GM21717 (cell line): ENCODE results near the gene NR2F1.
A peak's percentile ranks its signal among the peaks of the same experiment; 100 is the strongest.
"Not testable (repeated sequence)": the region's sequence is repeated elsewhere in the genome, so short reads cannot be mapped to it uniquely, and the experiment has no call there.

ENCODE experiments used
- ATAC-seq: cut with Tn5 transposase; IDR thresholded peaks from one replicate; pipeline ENCODE4 v1.9.1; 2021; ENCODE audit warnings: mild to moderate bottlenecking, moderate library complexity; ENCODE audit not compliant: unreplicated experiment

The NR2F1 gene

DNA sequence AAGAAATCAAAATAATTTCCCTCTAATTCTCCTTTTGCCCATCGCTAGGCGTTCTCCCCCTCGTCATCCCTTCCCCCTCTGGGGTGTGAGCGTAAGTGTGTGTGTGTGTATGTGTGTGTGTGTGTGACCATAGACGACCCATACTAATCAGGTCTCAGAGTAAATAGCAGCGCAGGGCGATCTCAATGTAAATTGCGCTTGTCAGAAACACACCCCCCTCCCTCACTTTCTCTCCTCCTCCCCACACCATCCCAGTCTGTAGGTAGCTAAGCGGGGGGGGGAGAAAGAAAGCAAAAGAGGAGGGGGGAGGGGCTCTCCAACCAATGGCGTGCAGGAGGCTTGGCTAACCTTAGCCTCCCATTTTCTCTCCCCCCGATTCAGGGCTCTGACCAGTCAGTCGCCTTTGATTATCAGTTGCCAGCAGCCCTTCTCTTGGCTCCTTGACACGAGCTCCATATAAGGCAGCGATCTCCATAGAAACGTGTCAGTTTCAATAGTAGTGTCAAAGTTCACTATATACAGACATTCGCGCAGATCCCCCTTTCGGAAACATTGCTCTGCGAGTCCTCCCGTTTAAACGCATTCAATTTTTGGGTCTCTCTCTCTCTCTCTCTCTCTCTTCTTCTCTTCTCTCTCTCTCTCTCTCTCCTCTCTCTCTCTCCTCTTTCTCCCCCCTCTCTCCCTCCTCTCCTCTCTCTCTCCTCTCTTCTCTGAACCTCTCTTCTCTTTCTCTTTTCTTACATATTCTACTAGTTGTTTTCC is at the start of gene NR2F1:
TSS of gene NR2F1 (plus strand) at position 546 of the 762 bp plus-strand sequence. CDS start 1,802 bp downstream, outside the sequence.
- peak; percentile 30 for ATAC-seq

- ATAC-seq, result no peak
Observed at GRCh38 chr5:93545872-93546271, 37.1 kb upstream of the NR2F1 start.

DNA sequence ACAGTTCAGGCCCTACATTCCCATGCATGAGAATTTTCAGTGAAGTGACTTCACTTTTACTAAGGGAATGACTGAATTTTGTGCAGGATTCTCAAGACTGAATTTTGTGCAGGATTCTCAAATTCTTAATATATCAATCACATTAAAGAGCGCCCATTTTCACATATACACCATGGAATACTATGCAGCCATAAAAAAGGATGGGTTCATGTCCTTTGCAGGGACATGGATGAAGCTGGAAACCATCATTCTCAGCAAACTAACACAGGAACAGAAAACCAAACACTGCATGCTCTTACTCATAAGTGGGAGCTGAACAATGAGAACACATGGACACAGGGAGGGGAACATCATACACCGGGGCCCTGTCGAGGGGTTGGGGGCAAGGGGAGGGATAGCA is 33.4 kb upstream of the NR2F1 start:
- ATAC-seq, result not testable (repeated sequence)

GRCh38 chr5:93557021-93557604 is 25.9 kb upstream of the NR2F1 start:
- no peak for ATAC-seq

- ATAC-seq, result no peak
Observed at GRCh38 chr5:93566091-93566490, 16.9 kb upstream of the NR2F1 start.

- no peak for ATAC-seq
Observed at GRCh38 chr5:93567424-93567823, 15.6 kb upstream of the NR2F1 start.

DNA sequence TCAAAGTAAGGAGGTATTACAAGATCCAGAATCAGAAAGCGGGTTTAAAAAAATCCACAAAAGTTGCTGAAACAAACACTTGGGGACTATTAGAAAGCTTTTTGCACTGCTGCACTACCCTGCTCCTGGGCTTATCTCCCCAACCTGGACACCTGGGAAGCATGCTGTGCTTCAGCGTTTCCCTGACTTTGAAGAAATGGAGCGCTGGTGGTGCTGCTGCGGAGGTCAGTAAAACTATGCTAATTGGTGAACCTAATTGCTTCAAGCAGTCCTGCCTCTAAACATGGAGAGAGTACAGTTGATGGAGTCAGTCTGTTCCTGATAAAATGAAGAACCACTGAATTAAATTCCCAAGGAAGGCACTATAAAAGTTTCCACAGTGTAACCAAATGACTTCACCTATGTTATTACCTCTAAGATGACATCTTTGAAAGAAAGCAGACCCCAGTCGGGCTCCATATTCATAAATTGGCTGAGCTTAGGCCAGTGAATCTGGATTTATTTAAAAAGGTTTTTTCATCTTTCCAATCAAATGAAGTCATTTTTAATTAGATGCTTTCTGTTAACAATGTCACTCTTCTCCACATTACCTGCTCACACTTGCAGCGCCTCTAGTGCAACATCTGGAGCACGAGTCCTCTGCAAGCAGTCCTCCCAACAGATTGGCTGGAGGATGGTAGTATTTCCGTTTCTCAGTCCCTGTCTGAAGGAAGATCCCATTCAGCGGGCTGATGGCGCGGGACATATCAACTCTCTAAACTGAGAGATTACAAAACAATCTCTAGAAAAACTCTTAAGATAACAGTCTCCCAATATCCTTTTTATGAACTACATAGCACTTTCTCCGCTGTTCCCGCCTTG is 13.5 kb upstream of the NR2F1 start:
- ATAC-seq, result no peak

GRCh38 chr5:93570294-93571113 is 12.5 kb upstream of the NR2F1 start:
- ATAC-seq, result no peak

- no peak for ATAC-seq
Observed at GRCh38 chr5:93571114-93571949, 11.7 kb upstream of the NR2F1 start.

- no peak for ATAC-seq
Observed at GRCh38 chr5:93572101-93572607, 10.9 kb upstream of the NR2F1 start.

DNA sequence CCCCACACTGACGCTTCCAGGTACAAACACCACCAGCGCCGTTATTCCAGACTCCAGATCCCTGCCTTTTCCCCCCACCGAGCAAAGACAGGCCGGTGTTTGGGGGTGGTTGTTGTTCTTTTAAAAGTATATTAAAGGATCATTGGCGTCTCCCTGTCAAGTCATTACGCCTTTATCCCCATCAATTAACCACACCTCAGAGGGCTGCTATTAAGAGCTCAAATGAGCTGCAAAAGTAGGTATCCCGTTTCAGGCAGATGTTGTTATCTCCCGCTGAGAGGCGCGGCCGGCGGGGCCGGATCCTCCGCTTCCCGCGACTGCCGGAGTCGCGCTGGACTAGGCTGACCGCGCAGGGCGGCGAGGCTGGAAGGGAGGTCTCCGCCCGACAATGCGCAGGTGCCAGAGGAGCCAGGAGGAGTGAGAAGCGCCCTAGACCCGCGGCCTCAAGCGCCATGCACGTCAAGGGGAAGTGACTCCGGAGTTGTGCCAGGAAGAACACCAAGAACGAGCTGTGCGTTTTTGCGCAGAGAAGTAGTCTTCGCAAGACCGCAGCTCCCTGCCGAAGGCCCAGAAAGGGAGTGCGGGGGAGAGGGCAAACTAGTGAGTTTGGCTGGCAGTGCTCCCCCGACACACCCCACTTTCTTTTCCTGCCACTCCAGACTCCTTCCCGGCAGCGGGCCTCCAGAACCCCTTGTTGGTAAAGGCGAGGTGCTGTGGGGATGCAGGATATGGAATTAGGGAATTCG is 10.2 kb upstream of the NR2F1 start:
- ATAC-seq, result no peak

GRCh38 chr5:93573354-93574351 is 9.4 kb upstream of the NR2F1 start:
- ATAC-seq, result no peak

GRCh38 chr5:93574491-93575305 is 8.3 kb upstream of the NR2F1 start:
- no peak for ATAC-seq

DNA sequence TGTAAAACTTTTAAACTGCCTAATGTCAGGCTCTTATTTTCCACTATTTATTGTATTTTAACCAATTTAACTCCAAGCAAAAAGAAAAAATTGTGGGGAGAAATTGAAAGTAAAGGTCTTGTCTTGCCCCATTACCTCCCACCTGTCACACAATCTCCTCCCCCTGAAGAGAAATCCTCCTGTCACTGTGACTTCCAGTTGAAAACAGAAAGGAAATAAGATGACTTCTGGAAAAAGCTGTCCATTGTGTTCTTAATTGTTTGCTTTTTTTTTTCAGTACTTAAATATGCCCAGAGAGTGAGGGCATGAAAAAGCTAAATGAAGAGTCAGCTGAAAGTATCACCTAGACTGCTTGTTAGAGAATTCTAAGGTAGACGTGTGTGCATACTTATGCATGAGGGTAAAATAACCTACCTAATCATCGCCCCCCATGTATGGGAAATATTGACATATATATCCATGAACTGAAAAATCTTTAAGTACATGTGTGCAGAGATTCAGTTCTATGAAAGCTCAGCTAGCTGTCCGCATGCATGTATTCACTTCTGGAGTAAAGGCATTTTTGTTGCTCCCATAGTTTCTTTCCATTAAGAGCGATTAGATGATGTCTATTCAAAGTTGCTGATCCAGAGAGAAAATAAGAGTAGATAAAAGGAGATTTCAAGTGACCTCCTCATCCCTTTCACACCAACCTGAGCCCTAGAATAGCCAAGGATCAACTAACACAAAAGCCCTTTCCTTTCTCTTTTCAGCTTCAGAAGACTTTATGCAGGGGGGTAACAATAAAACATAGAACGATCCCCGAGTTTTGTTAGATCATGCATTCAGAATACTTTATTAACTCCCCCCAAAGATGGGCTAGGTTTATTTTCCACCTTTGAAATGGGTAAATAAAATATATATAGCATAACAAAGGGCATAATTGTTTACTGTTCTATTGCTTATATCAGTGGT is 7.3 kb upstream of the NR2F1 start:
- no peak for ATAC-seq

- no peak for ATAC-seq
Observed at GRCh38 chr5:93576994-93577853, 5.8 kb upstream of the NR2F1 start.
